ENCODE results near the gene MEIOC. TPM values are rescaled to one million over a fixed set of nuclear protein-coding genes. Genes with fewer than 3 reads are reported as not detected.
"Not testable (repeated sequence)": the region's sequence is repeated elsewhere in the genome, so short reads cannot be mapped to it uniquely, and the experiment has no call there.

Gene MEIOC
- total and polyA plus RNA-seq, 2 experiments from 2014 or later = 0.21 to 1.1 TPM

GRCh38 chr17:44610871-44611270 lies 45.4 kb upstream of the MEIOC start:
- H3K27ac ChIP-seq = no peak overlapping the region
- DNase-seq (ENCODE audit: low read depth in 1 of 2, low spot score in 1 of 2) = peak in 1 of 2 donors; percentile 54
- H3K4me1 ChIP-seq (ENCODE audit: low read depth) = peaks cover 12% of the 10 kb centered on the region
- no peak overlapping the region for H3K4me3 ChIP-seq
- H3K9me3 ChIP-seq (ENCODE audit: low read depth) = no peaks in the 10 kb centered on the region
- H3K36me3 ChIP-seq = no peaks in the 10 kb centered on the region
- no peaks in the 10 kb centered on the region for H3K27me3 ChIP-seq
- TF ChIP-seq CTCF (IDR thresholded peaks at IDR 0.05; ENCODE audit: low read depth, low read length) = no peak

- no peaks in the 10 kb centered on the region for H3K4me1 ChIP-seq (ENCODE audit: low read depth)
- no peaks in the 10 kb centered on the region for H3K9me3 ChIP-seq (ENCODE audit: low read depth)
- TF ChIP-seq CTCF (IDR thresholded peaks at IDR 0.05; ENCODE audit: low read depth, low read length) = no peak
- no peak overlapping the region for H3K27ac ChIP-seq
- H3K27me3 ChIP-seq = no peaks in the 10 kb centered on the region
- H3K4me3 ChIP-seq = no peak overlapping the region
- DNase-seq (ENCODE audit: low read depth in 1 of 2, low spot score in 1 of 2) = no peak
- no peaks in the 10 kb centered on the region for H3K36me3 ChIP-seq
These were observed 41.4 kb upstream of the MEIOC start for GRCh38 chr17:44614862-44615261.

GRCh38 chr17:44618652-44619051 lies 37.6 kb upstream of the MEIOC start:
- not testable (repeated sequence) for H3K27ac ChIP-seq; H3K4me3 ChIP-seq; DNase-seq (ENCODE audit: low read depth in 1 of 2, low spot score in 1 of 2); H3K36me3 ChIP-seq; H3K27me3 ChIP-seq; H3K9me3 ChIP-seq (ENCODE audit: low read depth); H3K4me1 ChIP-seq (ENCODE audit: low read depth)

- Histone ChIP-seq H3K27ac (no peak overlapping the region), H3K4me3 (no peak overlapping the region), H3K27me3 (no peaks in the 10 kb centered on the region), H3K9me3 (ENCODE audit: low read depth) (no peaks in the 10 kb centered on the region), H3K4me1 (ENCODE audit: low read depth) (peaks cover 13% of the 10 kb centered on the region), H3K36me3 (no peaks in the 10 kb centered on the region)
- no peak for TF ChIP-seq CTCF (IDR thresholded peaks at IDR 0.05; ENCODE audit: low read depth, low read length)
- DNase-seq (ENCODE audit: low read depth in 1 of 2, low spot score in 1 of 2) = no peak
These were observed 33.1 kb upstream of the MEIOC start for GRCh38 chr17:44623070-44623725.

GRCh38 chr17:44627513-44628242 lies 28.6 kb upstream of the MEIOC start:
- no peak for TF ChIP-seq CTCF (IDR thresholded peaks at IDR 0.05; ENCODE audit: low read depth, low read length)
- Histone ChIP-seq H3K9me3 (ENCODE audit: low read depth) (no peaks in the 10 kb centered on the region), H3K27ac (peak overlapping the region; percentile 77), H3K36me3 (no peaks in the 10 kb centered on the region), H3K27me3 (no peaks in the 10 kb centered on the region), H3K4me1 (ENCODE audit: low read depth) (peaks cover 14% of the 10 kb centered on the region), H3K4me3 (no peak overlapping the region)
- DNase-seq (ENCODE audit: low read depth in 1 of 2, low spot score in 1 of 2) = no peak

Data from cardiac muscle cell (in vitro differentiated cells and primary cell).